HEK293T (cell line): ENCODE results near the gene ILDR2.

Source experiments
- ELF4 ChIP-seq: fragments of 450-650 bp; IDR thresholded peaks from 2 replicates; pipeline ENCODE4 v1.6.1; 2017; ENCODE audit warnings: antibody characterized with exemption
- FOXK2 ChIP-seq: fragments of 450-650 bp; IDR thresholded peaks from 2 replicates; pipeline ENCODE4 v1.6.1; 2016; ENCODE audit warnings: mild to moderate bottlenecking
- ZNF384 ChIP-seq: fragments of 450-650 bp; IDR thresholded peaks from 2 replicates; pipeline ENCODE4 v1.6.1; 2016

GRCh38 chr1:166874464-166874863, 100.9 kb downstream of the ILDR2 start:
- no peak for TF ChIP-seq FOXK2
- peak; percentile 67 for TF ChIP-seq ZNF384
- no peak for TF ChIP-seq ELF4
